ENCODE measurements around the gene CD63.

Gene CD63

DNA sequence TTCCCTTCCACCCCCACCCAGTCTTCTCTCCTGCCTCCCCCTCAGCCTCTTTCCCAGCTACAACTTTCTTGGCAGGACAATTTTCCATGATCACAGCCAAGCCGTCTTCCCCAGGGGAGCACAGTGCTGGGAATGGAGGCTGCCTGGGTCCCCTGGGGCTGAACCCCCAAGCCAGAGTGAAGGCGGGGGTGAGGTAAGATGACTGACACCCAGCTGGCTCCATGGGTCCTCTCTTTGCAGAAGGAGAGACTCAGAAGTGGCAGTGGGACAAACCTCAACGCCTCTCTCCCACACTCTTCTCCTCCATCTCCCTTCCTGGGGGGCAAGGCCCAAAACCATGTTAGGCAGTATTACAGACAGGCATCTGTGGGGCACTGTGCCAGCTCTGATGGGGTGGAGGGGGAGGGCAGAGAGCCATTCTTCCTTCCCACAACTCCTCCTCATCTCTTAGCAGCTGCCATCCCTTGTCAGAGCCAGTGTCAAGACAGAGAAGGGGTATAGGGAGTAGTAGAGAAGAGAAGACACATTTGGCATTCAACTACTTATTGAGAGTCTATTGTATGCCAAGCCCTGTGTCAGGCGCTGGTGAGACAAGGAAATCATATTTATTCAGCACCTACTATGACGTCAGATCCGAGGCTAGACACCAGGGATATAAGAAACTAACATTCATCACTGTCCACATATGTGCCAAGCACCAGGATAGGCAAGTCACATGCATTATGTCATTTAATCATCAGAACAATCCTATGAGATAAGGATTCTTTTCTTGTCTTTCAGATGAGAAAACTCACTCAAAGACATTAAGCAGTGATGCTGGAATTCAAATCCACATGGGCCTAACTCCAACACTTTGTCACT is 24.7 kb downstream of the CD63 start:
- DNase-seq = no peak

GRCh38 chr12:55703288-55703687 is 25.5 kb downstream of the CD63 start:
- no peak for DNase-seq

DNA sequence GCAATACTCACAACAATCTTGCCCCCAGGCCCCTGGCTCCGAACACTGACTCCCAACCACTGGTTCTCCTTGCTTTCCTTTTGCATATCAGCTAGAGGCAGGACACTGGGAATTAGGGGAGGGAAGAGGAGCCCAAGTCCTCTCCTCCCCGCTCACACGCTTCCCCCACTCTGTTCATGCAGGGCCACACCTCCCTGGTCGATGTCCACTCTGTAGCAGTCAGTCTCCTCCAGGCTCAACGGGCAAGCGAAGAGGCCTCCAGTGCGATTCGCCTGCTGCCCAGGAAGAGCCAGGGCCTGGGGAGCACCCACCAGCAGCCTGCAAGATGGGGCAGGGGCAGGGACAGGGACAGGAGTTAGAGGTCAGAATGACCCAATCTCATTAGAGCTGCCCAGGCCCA is 25.9 kb downstream of the CD63 start:
- no peak for DNase-seq

- no peak for DNase-seq
These were observed 28.4 kb downstream of the CD63 start for GRCh38 chr12:55700255-55701018.

DNA sequence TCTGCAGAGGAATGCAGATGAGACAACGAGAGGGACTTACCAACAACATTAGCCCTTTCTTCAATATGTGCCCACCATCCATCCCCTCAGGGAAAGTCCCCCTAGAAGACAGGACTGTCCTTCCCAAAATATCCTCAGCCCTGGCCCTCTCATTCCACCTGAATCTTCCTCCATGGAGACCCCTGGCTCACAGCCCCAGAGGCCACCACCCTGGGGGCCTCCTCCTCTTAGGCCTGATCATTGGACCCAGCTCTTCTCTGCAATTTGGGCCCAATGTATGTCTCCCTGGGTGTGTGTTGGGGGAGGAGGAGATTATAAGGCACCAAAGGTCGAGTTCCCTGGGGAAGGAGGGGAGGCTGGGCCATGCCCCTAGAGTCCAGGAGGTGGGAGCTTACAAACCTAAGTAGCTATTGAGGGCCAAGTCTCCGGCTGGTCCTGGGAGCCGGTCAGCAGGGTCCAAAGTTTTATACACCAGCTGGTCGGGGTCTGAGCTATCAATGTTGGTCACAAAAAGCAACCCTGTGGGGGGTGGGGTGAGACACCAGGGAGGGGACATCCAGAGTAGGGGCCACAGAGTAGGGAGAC is 29.2 kb downstream of the CD63 start:
- no peak for DNase-seq

- no peak for DNase-seq
These were observed 29.8 kb downstream of the CD63 start for GRCh38 chr12:55698965-55699364.

DNA sequence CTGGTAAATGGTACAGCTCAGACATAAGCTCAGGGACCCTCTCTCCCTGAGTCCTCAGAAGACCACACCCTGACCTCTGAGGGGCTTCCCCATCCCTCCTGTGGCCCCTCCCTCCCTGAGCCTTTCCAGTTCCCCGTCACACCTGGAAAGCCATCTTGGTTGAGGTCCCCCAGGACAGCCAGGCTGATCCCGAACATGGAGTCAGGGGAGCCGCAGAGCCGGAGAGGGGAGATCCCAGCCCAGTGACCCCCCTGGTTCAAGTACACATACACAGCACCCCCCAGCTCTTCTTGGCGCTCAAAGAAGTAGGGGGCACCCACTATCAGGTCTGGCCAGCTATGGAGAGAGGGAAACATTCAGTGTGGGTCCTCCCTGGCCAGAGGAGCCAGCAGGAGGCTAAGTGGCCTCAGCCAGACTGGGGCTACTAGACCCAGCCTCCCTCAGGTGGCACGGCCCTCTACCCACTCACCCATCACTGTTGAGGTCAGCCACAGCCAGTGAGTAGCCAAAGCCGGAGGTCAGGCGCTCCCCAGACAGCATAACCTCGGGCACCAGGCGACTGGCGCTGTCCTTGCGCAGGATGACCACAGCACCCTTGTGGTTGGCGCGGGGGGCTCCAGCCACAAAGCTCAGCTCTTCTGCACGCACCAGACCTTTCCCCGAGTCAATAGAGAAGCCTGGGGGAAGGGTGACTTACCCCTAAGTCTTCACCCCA is 30.4 kb downstream of the CD63 start:
- no peak for DNase-seq

GRCh38 chr12:55697686-55698085 is 31.1 kb downstream of the CD63 start:
- DNase-seq = no peak

- no peak for DNase-seq
These were observed 31.9 kb downstream of the CD63 start for GRCh38 chr12:55696796-55697462.

- DNase-seq = no peak
These were observed 32.7 kb downstream of the CD63 start for GRCh38 chr12:55696141-55696540.

DNA sequence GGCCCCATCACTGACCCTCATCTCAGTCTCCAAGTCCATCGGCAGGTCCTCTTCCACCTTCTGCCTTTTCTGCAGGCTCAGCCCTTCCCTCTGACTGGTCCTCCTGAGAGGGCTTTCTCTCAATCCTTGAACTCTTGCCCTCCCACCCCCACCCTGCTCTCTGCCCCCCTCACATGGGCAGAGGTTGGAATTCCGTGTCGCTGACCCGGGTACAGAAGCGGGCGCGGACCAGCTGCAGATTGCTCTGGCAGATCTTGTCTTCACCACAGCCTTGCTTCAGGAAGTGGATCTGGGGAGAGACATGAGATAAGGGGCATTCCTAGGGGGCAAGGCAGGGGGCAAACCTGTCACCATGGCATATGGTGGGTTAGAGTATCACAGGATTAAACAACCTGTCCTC is 33.5 kb downstream of the CD63 start:
- DNase-seq = no peak

- no peak for DNase-seq
These were observed 34.2 kb downstream of the CD63 start for GRCh38 chr12:55694651-55695050.

- no peak for DNase-seq
These were observed 34.7 kb downstream of the CD63 start for GRCh38 chr12:55694188-55694515.

DNA sequence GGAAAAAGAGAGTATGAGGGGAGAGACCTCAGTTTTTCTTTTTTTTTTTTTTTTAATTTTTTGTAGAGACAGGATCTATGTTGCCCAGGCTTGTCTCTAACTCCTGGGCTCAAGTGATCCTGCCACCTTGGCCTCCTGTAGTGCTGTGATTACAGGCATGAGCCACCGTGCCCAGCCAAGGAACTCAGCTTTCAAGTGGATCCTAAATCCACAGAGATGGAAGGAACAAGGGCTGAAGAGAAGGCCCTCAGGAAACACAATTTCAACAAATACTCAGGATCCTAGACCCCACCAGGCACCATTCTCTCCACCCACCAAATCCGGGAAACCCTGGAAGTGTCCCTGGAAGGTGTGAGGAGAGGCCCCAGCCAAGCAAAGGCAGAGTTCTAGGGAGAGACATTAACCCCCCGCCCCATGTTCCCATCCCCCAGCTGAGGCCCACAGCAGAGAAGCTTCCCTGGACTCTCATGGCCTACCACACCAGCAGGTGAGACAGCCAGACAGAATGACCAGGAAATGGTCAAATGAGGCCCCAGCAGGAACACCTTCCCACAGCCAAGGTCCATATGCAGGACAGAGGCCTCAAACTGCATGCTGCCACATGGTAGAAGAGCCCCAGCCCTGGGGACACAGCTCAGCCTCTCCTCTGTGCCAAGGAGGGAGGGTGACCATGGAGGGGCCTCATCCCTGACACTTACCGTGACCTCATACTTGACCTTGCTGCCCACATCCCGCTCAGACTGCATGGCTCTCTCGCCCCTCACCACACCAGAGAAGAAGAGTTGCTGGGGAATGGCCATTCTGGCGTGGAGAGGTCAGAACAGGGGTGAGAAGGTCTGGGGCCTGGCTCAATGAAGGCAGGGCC is 35.3 kb downstream of the CD63 start:
- DNase-seq = no peak

DNA sequence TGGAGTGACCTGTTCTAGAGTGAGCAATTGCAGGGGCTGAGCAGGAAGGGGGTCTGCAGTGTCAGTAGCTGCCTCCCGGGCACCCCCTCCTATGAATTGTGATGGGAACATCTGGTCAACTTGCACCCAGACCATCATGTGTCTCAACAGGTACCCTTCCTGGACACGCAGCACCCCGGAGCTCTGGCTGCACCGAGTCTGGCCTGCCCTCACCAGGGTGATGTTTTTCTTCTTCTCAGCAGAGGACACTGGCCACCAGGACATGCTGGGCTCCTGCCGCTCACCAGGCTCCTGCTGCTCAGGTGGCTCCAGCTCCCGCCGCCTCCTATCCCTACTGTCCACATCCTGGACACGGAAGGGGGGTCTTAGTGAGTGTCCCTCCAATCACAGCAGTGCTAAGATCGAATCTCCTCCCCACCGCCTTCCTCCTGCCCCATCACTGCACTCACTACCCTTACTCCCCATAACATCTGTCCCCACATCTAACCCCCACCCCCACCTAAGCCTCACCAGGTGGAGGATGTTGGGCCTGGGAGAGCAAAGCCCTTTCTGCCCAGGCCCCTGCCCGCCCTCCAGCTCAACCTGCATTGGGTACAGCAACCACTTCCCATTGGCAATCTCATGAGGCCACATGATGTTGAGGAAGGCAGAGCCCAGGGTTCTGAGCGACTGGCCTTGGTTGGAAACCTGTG is 36.0 kb downstream of the CD63 start:
- no peak for DNase-seq

DNA sequence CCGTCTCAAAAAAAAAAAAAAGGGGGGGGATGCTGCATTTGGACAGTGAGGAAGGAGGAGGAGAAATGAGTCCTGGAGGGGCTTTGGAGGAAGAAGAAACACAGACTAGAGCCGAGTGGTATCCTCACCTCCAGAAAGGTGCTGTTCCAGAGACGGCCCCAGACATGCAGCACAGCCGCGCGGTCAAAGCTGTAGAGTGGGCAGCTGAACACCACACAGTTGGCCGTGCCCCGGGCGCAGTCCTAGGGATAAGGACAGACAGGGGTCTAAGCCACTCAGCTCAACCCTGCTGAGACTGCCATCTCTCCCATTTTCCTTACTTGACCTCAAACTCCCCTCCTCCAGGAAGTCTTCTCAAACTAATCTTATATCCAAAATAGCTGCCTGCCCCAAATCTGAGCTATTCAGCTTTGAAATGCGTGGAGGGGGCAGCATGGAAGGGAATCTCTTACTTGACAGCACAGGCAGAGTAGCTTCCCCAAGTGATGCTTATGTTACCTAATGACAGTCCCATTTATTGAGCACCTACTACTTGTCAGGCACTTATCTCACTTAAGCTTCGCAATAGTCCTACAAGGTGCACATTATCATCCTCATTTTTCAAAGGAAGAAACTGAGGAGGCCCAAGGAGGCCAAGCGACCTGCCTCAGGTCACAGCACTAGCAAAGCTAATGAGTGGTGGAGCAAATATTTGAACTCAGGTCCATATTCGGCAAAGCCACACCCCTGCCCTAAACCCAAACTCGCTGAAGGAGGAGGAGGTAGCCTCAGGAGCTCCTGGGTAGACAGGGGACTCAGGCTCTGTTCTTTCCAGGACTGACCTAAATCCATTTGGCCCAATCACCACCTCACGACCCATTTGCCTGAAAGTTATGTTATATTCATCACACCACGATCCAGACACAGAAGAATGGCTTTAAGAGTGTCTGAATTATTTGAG is 39.8 kb downstream of the CD63 start:
- no peak for DNase-seq

- no peak for DNase-seq
These were observed 41.1 kb downstream of the CD63 start for GRCh38 chr12:55687746-55688145.

DNA sequence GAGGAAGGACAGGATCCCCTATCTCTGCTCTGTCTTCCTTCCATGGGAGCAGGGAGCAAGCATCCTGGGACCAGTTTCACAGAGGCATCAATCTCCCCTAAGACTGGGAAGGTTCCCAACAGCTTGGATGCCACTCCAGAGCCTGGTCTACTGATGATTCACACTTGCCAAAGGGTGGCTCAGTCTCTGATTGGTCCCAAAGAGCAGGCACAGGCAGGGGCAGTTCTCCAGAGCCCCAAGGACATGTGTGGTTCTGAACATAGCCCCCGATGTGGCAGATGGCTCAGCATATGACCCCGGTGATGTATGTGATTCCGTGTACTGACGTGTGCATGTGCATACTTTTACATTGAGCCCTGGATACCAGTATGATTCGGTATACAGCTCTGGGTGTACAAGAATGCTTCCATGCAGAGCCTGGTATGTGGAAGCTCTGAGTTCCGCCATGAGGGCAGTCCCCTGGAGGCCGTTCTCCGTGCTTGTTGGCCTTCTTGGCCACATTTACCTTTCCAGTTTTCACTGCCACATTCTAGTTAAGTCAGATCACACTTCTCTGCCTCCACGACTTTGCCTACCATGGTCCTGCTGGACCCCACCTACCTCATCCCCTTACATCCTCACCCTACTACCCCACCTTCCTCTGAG is 42.3 kb downstream of the CD63 start:
- DNase-seq = no peak

- DNase-seq = no peak
These were observed 43.1 kb downstream of the CD63 start for GRCh38 chr12:55685671-55686070.
